Stimulated activated effector memory CD8-positive, alpha-beta T cell treated with anti-CD3 and anti-CD28 coated beads, Interleukin-12 subunit alpha, Interleukin-12 subunit beta, amount 100 ng/mL, for 72 hours (primary cell): Measurements from ENCODE around the gene SPTAN1.
A peak's percentile ranks its signal among the peaks of the same experiment; 100 is the strongest.

Source experiments
- ATAC-seq: fragments of 150-1000 bp; cut with Tn5 transposase; 2 replicates; pipeline ENCODE4 v1.10.0; 2021
- DNase-seq, 2 donors: peaks; one replicate each; pipeline ENCODE4 v3.0.0; 2021 to 2022; ENCODE audit warnings: low spot score in 2 of 2
- H3K27ac Mint-ChIP-seq: one replicate; pipeline ENCODE4 v1.8.0; 2022; ENCODE audit warnings: mild to moderate bottlenecking, mixed read lengths
- H3K36me3 Mint-ChIP-seq: one replicate; pipeline ENCODE4 v1.8.0; 2022; ENCODE audit warnings: mild to moderate bottlenecking, mixed read lengths
- H3K4me1 Mint-ChIP-seq: one replicate; pipeline ENCODE4 v1.8.0; 2022; ENCODE audit warnings: mixed read lengths
- H3K4me3 Mint-ChIP-seq: one replicate; pipeline ENCODE4 v1.8.0; 2022; ENCODE audit warnings: mild to moderate bottlenecking, mixed read lengths
- H3K9me3 Mint-ChIP-seq: one replicate; pipeline ENCODE4 v1.8.0; 2022; ENCODE audit warnings: mixed read lengths

Gene SPTAN1

DNA sequence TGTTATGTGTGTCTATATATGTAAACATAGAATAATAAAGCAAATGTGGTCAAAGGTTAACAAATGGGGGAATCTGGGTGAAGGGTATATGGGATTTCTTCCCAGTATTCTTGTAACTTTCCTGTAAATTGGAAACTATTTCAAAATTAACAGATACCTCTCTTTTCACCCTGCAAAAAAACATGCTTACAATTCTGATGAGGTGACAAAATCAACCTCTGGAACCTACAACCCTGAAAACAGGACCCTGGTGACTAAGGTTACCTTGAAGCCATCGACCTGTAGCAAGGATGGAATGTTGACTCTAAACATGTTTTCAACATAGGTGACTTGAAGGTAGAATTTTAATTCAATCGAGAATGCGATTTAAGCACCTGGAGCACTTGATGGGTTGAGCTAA lies 5.9 kb upstream of the SPTAN1 start:
- H3K4me1 Mint-ChIP-seq, result peaks cover 24% of the 10 kb centered on the region
- no peak overlapping the region for H3K27ac Mint-ChIP-seq
- ATAC-seq (no peak), DNase-seq (no peak)
- peaks cover 26% of the 10 kb centered on the region for H3K36me3 Mint-ChIP-seq
- H3K9me3 Mint-ChIP-seq, result no peaks in the 10 kb centered on the region
- H3K4me3 Mint-ChIP-seq, result no peak overlapping the region

DNA sequence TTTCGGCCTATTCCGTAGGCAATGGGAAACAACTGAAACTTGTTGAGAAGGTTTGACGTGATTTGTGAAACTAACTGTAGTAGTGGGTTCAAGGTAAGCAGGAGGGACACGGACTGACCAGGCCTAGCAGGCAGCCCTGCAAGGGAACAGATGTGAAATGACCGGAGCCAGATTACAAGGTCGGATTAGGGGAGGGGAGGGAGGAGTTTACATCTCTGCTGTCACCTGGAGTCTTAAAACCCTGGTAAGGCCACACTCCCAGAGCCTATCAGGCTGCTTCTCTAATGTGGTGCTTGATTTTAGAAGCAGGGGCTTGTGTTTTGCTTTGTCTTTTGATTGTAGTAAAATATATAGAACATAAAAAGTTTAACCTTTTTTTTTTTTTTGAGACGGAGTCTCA lies 3.5 kb upstream of the SPTAN1 start:
- peak overlapping the region; percentile 81 for H3K27ac Mint-ChIP-seq
- no peaks in the 10 kb centered on the region for H3K9me3 Mint-ChIP-seq
- ATAC-seq, result no peak
- H3K4me1 Mint-ChIP-seq, result peaks cover 30% of the 10 kb centered on the region
- H3K4me3 Mint-ChIP-seq, result no peak overlapping the region
- no peak for DNase-seq
- peaks cover 2% of the 10 kb centered on the region for H3K36me3 Mint-ChIP-seq

DNA sequence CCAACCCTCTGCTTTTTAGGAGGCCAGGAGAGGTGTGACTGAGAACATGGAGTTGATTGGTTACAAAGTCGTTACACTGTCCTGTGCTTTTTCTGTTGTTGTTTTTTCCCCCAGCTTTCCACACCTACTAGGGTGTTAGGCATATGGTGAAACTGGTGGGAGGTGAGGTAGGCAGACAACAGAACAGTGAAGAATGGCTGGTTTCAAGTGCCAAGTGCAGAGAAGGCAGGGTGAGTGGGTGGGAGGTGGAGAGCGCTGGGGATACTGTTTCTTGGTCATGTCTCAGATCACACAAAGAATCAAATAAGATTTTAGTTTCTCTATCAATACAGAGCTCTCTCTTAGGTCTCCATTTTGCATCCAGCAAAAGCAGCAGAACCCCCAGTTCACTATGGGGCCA lies 2.2 kb upstream of the SPTAN1 start:
- ATAC-seq (peak; percentile 60), DNase-seq (peak; percentile 18 to 70)
- Mint-ChIP-seq H3K4me3 (no peak overlapping the region), H3K4me1 (peaks cover 30% of the 10 kb centered on the region), H3K27ac (peak overlapping the region; percentile 81), H3K9me3 (no peaks in the 10 kb centered on the region), H3K36me3 (no peaks in the 10 kb centered on the region)

DNA sequence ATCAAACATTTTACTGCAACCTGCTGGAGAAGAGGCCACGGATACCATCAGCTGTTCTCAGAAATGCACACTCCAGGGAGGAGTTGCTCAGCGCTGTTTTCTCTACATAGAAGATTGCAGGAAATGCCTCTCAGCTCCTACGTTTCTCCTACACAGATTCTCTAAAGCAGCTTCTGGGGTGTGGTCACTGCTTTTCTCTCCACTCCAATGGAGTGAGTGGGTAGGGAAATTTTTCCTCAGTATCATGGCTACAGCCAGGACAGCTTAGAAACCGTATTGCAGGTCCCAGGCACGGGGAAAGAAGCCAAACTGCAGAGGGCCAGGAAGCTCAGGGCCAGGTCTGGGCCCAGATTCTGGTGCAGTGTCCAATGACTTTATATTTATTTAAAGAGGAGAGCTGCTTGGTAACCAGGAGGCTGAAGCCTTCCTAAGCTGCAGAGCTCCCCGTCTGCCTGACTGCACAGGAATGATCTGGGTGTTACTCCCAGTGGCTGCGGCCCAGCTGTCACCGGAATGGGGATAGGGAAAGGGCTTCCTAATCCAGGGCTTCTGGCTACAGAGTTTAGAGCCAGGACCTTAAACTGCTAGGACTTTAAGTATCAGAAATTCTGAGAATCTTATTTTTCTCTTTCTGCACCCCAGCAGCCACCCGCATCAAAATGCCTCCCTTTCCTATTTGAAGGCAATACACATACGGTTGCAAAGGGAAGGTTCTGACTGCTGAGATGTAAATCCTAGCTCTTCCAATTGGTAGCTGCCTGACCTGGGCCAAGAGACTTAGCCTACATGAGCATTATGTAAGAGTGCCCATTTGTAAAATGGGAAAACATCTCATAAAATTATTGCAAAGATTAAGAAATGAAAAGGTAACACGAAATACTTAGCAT lies 1.4 kb upstream of the SPTAN1 start:
- no peak for ATAC-seq
- Mint-ChIP-seq H3K4me3 (no peak overlapping the region), H3K9me3 (no peaks in the 10 kb centered on the region), H3K27ac (peak overlapping the region; percentile 81), H3K36me3 (no peaks in the 10 kb centered on the region), H3K4me1 (peaks cover 30% of the 10 kb centered on the region)
- no peak for DNase-seq

DNA sequence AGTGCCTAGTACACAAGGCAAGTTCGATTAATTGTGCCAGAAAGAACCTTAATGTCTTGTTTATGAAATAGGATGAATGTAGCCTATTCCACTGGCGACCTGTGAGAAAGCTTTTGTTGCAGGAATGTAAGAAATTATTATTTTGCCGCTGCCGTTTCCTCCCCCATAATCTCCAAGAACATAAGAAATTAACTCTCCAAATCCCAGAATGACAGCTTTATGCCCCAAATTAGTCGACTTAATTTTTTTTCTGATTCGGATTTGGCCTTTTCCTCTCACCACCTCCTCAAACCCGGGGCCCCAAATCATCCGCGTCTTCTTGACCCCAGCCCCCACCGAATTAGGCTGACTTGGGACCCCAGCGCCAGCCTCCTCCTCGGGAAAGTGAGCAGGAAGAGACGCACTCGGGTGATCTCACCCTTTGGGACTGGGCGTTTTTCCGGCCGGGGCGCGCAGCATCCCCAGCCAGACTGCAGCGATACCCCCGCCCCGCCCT lies 682 bp upstream of the SPTAN1 start:
- Mint-ChIP-seq H3K27ac (no peak overlapping the region), H3K36me3 (no peaks in the 10 kb centered on the region), H3K4me1 (peaks cover 32% of the 10 kb centered on the region), H3K9me3 (no peaks in the 10 kb centered on the region), H3K4me3 (no peak overlapping the region)
- DNase-seq, result no peak
- ATAC-seq, result no peak

DNA sequence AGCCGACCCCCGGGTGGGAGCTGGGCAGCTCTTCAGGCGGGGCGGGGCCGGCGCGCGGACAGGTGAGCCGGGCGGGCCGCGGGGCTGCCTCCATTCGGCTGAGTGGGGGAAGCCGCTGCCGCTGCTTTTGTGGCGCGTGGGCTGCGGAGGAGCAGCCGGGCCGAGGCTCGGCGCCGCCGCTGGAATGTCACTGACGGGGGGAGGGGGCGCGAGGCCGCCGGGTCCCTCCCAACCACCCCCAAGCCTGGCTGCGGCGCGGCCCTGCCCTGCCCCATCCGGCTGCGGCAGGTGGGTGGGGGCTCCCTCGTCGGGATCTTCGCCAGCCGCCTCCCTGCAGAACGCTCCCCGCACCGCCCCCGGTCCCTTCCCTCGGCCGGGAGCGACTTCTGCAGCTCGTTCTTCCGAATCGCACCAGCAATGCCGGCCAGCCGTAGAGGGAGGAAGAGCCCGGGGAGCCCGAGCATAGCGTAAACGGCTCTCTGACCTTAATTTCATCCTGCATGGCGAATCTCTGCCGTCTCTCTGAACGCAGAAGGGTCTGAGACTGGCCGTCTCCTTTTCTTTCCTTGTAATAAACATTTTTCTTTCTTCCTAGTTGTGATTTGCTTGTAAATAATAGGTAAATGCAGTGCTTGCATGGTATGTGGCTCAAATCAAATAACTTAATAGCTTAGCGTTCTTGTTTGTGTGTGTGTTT lies 505 bp downstream of the SPTAN1 start:
- no peak overlapping the region for H3K27ac Mint-ChIP-seq
- ATAC-seq, result peak; percentile 39
- H3K4me3 Mint-ChIP-seq, result no peak overlapping the region
- H3K9me3 Mint-ChIP-seq, result no peaks in the 10 kb centered on the region
- DNase-seq, result peak in 1 of 2 donors; percentile 84
- no peaks in the 10 kb centered on the region for H3K36me3 Mint-ChIP-seq
- H3K4me1 Mint-ChIP-seq, result peaks cover 41% of the 10 kb centered on the region

DNA sequence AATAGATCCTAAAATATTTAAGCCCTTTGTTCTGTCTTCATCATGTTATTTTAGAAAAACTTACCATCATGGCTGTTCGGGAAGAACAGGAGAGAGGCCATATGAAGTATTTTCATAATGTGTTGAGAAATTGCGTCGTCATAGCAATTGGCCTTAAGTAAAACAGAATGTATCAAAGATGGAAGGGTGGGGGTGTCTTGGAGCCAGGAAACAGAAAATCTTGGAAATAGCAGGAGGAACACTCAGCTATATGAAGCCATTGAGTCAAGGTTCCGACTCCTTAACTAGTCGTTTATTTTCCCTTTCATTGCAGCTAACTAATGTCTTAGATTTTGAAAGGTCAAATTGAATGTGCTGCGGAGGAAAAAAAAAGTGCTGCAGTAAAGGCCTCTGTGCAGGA lies 1.3 kb downstream of the SPTAN1 start:
- no peak for ATAC-seq
- DNase-seq, result no peak

DNA sequence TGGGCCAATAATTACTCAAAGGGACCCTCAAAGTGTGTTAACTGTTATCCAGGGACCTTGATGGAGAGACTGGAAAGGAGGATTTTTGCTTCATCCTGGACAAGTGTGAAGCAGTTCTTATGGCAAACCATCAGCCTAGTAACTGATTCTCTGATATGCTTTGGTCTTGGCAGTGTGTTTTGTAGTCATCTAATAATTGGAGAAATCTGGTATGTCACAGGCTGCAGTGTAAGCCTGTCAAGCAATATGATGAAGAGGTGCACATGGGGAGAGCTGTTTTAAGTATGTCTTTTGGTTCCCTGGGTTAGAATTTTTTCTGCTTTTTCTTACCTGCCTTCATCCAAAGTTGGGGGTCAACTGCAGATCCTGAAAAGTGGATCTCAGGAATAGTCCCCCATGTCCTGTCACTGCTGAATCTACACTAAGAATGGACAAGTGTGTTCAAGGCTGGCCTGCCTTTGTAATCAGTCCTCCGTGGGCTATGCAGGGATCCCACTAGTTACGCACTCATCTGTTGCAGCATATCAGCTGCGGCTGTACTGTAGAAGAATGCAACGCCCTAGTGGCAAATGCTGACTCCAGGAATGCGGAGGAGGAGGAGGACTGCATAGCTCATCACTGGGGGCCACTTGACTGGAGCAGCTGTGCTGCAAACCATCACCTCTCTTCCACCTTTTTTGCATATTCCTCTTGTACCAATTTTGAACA lies 1.9 kb downstream of the SPTAN1 start:
- H3K4me3 Mint-ChIP-seq, result no peak overlapping the region
- no peak overlapping the region for H3K27ac Mint-ChIP-seq
- peaks cover 6% of the 10 kb centered on the region for H3K36me3 Mint-ChIP-seq
- ATAC-seq (peak; percentile 8), DNase-seq (peak in 1 of 2 donors; percentile 55)
- H3K4me1 Mint-ChIP-seq, result peaks cover 53% of the 10 kb centered on the region
- no peaks in the 10 kb centered on the region for H3K9me3 Mint-ChIP-seq

More for the DNA sequence above, 1.3 kb downstream of the SPTAN1 start:
- H3K27ac Mint-ChIP-seq, result no peak overlapping the region
- peaks cover under 1% of the 10 kb centered on the region for H3K36me3 Mint-ChIP-seq
- no peak overlapping the region for H3K4me3 Mint-ChIP-seq
- peaks cover 49% of the 10 kb centered on the region for H3K4me1 Mint-ChIP-seq
- H3K9me3 Mint-ChIP-seq, result no peaks in the 10 kb centered on the region

DNA sequence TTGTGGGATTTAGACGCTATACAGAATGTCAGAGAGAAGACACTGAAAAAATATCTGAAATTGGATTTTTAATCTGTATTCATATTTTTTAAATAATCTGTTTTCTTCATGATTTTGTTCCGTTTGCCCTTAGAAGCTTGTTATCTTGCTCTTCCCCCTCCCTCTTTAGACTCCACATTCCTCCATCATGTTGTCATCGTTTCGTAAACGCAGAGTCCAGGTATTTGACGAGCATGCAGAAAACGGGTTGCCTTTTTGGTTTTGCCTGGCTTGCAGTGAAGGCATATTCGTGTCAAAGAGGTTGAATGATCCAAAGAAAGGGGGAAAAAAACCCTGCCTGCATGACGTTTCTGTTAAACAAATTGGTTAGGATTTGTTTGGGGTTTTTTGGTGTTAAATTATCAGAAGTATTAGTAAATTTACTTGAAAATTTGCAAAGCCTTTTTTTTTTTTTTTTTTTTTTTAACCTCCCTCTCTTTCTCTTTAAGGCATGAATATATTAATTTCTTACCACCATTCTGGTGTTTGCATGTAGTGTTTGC lies 2.9 kb downstream of the SPTAN1 start:
- no peak overlapping the region for H3K27ac Mint-ChIP-seq
- DNase-seq, result no peak
- peaks cover 7% of the 10 kb centered on the region for H3K36me3 Mint-ChIP-seq
- H3K4me3 Mint-ChIP-seq, result no peak overlapping the region
- peaks cover 44% of the 10 kb centered on the region for H3K4me1 Mint-ChIP-seq
- ATAC-seq, result no peak
- no peaks in the 10 kb centered on the region for H3K9me3 Mint-ChIP-seq

DNA sequence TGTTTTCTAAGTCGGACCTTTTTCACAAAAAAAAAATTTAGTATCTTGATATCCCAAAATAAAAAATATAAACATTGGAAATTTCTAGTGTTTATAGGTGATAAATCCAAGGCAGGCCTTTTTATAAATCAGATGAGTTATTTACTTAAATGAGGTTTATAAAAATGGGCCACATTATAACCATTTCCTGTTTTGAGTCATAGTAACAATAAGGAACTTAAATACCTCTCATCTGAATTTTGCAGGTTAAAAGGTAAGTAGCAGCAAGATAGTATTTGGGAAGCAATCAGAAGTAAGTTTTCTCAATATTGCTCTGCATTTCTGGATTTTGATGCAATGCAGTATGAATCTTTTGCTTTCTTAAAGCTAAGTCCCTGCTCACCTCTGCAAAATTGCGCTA lies 3.9 kb downstream of the SPTAN1 start:
- Mint-ChIP-seq H3K27ac (no peak overlapping the region), H3K9me3 (no peaks in the 10 kb centered on the region), H3K36me3 (peaks cover 15% of the 10 kb centered on the region), H3K4me1 (peaks cover 34% of the 10 kb centered on the region), H3K4me3 (no peak overlapping the region)
- ATAC-seq (no peak), DNase-seq (no peak)

DNA sequence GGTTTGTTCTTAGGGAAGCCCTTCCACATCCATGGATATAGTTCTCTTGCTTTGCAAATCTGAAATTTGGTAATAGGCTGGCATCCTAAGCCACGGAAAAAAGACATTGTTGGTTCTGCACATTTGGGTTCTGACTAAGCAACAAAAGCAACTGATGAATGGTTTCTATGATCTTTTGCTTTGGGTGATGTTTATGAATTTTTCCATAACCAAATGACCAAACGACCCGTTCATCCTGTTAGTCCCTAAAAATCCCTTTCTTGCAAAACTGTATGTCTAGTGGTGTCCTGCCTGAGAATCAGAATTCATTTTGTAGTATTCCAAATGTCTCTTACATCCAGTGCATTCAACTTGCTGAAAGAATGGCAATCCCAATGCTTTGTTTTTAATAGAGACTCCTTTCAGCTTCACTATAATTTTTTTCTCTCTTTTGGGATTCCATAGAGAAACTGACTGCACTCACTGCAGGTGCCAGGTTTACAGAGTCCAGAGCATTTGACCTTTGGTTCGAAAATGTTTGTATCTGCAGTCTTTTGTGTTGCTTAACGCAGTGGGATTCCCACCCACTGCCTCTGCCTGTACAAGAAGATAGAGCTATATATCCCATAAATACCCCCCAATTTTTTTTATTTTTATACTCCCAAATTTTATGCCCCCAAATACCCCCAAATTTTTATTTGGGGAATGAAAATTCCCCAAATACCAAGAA lies 4.7 kb downstream of the SPTAN1 start:
- no peak overlapping the region for H3K27ac Mint-ChIP-seq
- peaks cover 21% of the 10 kb centered on the region for H3K36me3 Mint-ChIP-seq
- H3K4me1 Mint-ChIP-seq, result peaks cover 27% of the 10 kb centered on the region
- H3K9me3 Mint-ChIP-seq, result no peaks in the 10 kb centered on the region
- H3K4me3 Mint-ChIP-seq, result no peak overlapping the region
- ATAC-seq, result no peak
- no peak for DNase-seq

DNA sequence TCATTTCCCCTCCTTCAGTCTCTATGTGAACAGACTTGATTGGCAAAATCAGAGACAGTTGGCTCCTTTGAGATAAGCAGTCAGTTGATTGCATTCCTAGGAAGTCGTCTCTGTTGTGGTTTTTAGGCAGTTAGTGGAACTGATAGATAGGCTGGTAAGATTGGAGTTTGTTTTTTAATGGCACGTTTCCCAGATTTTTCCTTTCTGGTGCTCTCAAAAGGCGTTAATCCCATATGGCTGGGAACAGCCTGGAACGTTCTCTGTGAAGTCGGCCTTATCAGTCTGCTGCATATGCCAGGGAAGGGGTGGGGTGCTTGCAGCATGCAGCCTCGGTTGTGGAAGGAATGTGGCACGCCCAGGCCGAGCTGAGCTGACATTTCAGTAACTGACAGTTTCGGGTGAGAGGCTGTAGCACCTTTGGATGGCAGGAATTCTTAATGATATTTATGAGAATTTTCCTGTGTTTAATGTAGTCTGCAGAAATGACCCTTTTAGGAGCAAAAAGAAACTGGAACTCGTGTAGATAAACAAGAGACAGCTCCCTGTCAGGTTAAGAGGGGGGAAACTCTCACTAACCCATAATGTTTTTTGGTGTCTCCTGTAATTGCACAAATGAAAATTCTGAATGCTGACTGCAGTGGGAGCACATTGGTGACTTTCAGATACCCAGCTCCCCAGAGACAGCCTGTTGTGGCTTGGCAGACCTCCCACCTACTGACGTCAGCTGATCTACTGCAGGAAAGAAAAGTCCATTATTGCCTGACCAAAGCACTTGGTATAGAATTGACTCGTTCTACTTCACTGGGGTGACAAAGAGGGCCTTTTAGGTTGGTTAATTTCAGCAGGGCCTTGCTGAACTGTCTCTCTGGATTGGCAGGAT lies 6.3 kb downstream of the SPTAN1 start:
- Mint-ChIP-seq H3K4me3 (peak overlapping the region; percentile 63), H3K36me3 (peaks cover 32% of the 10 kb centered on the region), H3K27ac (peak overlapping the region; percentile 74), H3K9me3 (no peaks in the 10 kb centered on the region), H3K4me1 (peaks cover 31% of the 10 kb centered on the region)
- DNase-seq (peak; percentile 33 to 76), ATAC-seq (peak; percentile 94)

DNA sequence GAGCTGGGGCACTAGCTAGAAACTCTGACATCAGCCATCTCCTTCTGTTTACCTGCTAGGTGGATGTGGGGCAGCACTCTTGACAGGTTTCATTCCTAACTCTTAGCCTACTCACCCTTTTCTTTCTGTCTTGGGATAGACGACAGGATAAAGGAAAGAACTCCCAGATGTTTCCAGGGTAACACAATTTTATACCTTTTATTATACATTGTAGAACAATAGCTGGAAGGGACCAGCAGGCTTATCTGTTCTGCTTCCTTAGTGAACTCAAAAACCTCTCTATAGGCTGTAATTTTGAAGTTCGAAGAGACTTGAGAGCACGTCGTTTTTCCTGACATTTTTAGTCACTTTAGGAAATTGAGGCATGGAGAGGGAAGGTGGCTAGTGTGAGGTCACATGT lies 13.2 kb downstream of the SPTAN1 start:
- no peak for DNase-seq
- H3K27ac Mint-ChIP-seq, result peak overlapping the region; percentile 14
- peaks cover 29% of the 10 kb centered on the region for H3K4me1 Mint-ChIP-seq
- peaks cover 81% of the 10 kb centered on the region for H3K36me3 Mint-ChIP-seq
- H3K4me3 Mint-ChIP-seq, result no peak overlapping the region
- no peak for ATAC-seq
- H3K9me3 Mint-ChIP-seq, result no peaks in the 10 kb centered on the region
